ENCODE data around the gene RIC3.

- TF ChIP-seq POLR2A (IDR thresholded peaks at IDR 0.05) (no peak), POLR2AphosphoS5 (IDR thresholded peaks at IDR 0.05) (no peak), CTCF (IDR thresholded peaks at IDR 0.05) (no peak)
Measured at GRCh38 chr11:8085011-8085645, 83.7 kb downstream of the RIC3 start.
